Activated naive CD4-positive, alpha-beta T cell treated with anti-CD3 and anti-CD28 coated beads for 36 hours (primary cell): ENCODE results near the gene SOHLH1. TPM values are rescaled to one million over a fixed set of nuclear protein-coding genes. Genes with fewer than 3 reads are reported as not detected.

Experiments used
- CTCF ChIA-PET: fragments of 350-600 bp; sonication (Branson Sonifier 250); formaldehyde crosslinking; loops from one replicate; lab custom pipeline; 2021; ENCODE audit warnings: antibody characterized with exemption; lab: Charles Lee
- DNase-seq: peaks from one replicate; pipeline ENCODE4 v3.0.0-alpha.2; 2020
- H3K27ac Mint-ChIP-seq: one replicate; pipeline ENCODE4 v1.8.0; 2021; ENCODE audit warnings: mild to moderate bottlenecking, mixed read lengths
- H3K27me3 Mint-ChIP-seq: one replicate; pipeline ENCODE4 v1.8.0; 2021; ENCODE audit warnings: low read depth, mixed read lengths
- H3K36me3 Mint-ChIP-seq: one replicate; pipeline ENCODE4 v1.8.0; 2021; ENCODE audit warnings: low read depth, mixed read lengths
- H3K4me1 Mint-ChIP-seq: one replicate; pipeline ENCODE4 v1.8.0; 2021; ENCODE audit warnings: low read depth, mixed read lengths
- H3K4me3 Mint-ChIP-seq: one replicate; pipeline ENCODE4 v1.8.0; 2021; ENCODE audit warnings: mild to moderate bottlenecking, moderate library complexity, mixed read lengths
- H3K9me3 Mint-ChIP-seq: one replicate; pipeline ENCODE4 v1.8.0; 2021; ENCODE audit warnings: mixed read lengths
- intact Hi-C: fragments of 100-400 bp; cut with micrococcal nuclease; formaldehyde crosslinking; loops from one replicate; pipeline ENCODE4 v1.15.1; 2023
- total RNA-seq, 2 experiments: library from RNA; stranded (reverse); gene quantifications; one replicate each; pipeline ENCODE4 v1.2.3, GENCODE V29; 2021

SOHLH1 gene
- total RNA-seq, 2 experiments from 2014 or later, result not detected

DNA sequence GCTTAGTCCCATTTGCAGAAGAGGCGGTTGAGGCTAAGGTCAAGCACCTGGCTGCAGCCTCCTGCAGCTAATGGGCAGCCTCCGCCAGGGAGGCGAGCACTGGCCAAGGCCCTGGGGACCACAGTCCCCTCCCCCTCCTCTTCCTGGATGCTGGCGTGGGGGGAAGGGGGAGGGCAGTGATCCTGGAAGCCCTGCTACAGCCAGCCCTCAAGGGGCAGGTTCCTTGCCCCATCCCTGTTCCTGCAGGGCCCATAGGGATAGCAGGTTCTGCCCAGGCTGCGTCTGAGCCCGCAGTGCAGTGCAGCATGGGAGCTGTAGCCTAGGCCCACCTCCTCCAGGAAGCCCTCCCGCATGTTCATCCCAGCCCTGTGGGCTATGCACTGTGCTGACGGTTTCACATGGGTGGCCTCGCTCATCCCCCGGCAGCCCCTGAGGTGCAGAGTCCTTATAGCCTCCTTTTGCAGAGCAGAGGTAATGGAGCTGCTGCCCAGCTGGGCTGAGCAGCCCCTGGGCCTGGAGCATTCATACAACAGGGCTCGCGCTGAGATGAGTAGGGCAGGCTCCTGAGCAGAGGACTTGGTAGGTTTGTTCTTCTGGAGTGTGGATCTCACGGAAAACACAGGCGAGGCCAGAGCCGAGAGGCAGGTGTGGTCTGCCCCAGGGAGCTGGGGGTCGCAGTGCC lies 38.7 kb upstream of the SOHLH1 start:
- no peak for DNase-seq
- Mint-ChIP-seq H3K4me1 (no peaks in the 10 kb centered on the region), H3K27me3 (peaks cover 13% of the 10 kb centered on the region), H3K36me3 (no peaks in the 10 kb centered on the region), H3K27ac (no peak overlapping the region), H3K9me3 (no peaks in the 10 kb centered on the region), H3K4me3 (no peak overlapping the region)
- intact Hi-C loops, result no loop called here
- CTCF ChIA-PET, result no interaction called here

- CTCF ChIA-PET, result no interaction called here
- H3K4me1 Mint-ChIP-seq, result no peaks in the 10 kb centered on the region
- peaks cover 5% of the 10 kb centered on the region for H3K9me3 Mint-ChIP-seq
- no peaks in the 10 kb centered on the region for H3K36me3 Mint-ChIP-seq
- peaks cover 15% of the 10 kb centered on the region for H3K27me3 Mint-ChIP-seq
- no peak overlapping the region for H3K4me3 Mint-ChIP-seq
- H3K27ac Mint-ChIP-seq, result no peak overlapping the region
- intact Hi-C loops, result no loop called here
- DNase-seq, result no peak
Observed at GRCh38 chr9:135736979-135737839, 37.9 kb upstream of the SOHLH1 start.

DNA sequence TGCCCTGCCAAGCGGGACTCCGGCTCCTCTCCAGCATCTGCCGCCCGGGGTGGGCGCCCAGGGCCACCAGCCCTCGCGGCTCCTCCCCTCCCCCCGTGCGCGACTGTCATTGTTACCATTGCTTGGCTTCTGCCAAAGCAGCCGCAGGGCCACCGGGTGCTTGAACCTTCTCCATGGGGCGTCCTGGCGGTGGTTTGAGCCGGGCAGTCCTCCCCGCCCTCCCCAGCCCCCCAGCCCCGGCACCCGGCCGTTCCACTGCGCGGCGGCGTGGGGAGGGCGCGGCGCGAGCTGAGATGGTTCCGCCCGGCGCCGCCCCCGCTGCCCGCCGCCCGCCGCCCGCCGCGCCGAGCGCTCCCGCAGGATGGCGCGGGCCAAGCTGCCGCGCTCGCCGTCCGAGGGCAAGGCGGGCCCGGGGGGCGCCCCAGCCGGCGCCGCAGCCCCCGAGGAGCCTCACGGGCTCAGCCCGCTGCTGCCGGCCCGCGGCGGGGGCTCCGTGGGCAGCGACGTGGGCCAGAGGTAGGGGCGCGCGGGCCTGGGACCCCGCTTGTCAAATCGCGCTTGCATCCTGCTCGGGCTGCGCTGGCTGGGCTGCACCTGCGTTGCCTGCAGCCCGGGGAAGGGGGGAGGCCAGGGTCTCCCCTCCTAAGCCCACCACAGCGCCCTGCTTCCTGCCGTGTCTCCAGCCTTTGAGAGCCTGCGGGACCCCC lies 37.1 kb upstream of the SOHLH1 start:
- Mint-ChIP-seq H3K27me3 (peaks cover 15% of the 10 kb centered on the region), H3K4me1 (no peaks in the 10 kb centered on the region), H3K27ac (no peak overlapping the region), H3K4me3 (no peak overlapping the region), H3K36me3 (no peaks in the 10 kb centered on the region), H3K9me3 (peaks cover 9% of the 10 kb centered on the region)
- intact Hi-C loops, result no loop called here
- no peak for DNase-seq
- CTCF ChIA-PET, result no interaction called here

- H3K9me3 Mint-ChIP-seq, result peaks cover 16% of the 10 kb centered on the region
- no peaks in the 10 kb centered on the region for H3K36me3 Mint-ChIP-seq
- intact Hi-C loops, result no loop called here
- peaks cover 14% of the 10 kb centered on the region for H3K27me3 Mint-ChIP-seq
- no peaks in the 10 kb centered on the region for H3K4me1 Mint-ChIP-seq
- DNase-seq, result no peak
- H3K4me3 Mint-ChIP-seq, result no peak overlapping the region
- CTCF ChIA-PET, result no interaction called here
- H3K27ac Mint-ChIP-seq, result no peak overlapping the region
Observed at GRCh38 chr9:135734616-135735144, 35.4 kb upstream of the SOHLH1 start.

DNA sequence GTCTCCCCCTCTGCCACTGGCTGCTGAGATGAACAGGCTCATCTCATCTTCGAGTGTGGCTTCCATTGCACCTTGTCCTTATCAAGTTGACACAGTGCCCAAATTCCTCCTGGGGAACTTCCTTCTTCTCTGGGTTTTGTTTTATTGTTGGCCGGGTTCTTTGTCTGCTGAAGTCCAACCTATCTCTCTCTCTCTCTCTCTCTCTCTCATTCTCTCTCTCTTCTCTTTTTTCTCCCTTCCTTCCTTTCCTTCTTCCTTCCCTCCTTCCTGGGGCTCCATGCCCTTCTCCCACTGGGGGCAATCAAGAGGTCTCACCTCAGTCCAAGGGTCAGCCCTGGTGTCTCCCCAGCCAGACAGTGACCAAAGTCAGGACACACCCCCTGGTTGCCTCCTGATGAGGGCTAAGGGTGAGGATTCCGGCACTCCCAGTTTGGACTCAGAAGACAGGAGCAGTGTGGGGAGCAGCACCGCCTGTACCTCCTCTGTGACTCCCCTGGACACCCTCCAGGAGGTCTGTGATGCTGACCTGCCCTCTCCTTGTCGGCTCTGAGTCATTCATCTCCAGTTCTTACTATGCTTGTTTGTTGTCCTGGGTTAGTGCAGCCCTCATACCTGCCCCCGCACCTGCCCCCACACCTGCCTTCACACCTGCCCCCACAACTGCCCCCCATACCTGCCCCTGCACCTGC lies 33.4 kb upstream of the SOHLH1 start:
- H3K4me3 Mint-ChIP-seq, result no peak overlapping the region
- no peak overlapping the region for H3K27ac Mint-ChIP-seq
- peaks cover 16% of the 10 kb centered on the region for H3K27me3 Mint-ChIP-seq
- intact Hi-C loops, result no loop called here
- CTCF ChIA-PET, result no interaction called here
- no peak for DNase-seq
- H3K36me3 Mint-ChIP-seq, result no peaks in the 10 kb centered on the region
- H3K9me3 Mint-ChIP-seq, result peaks cover 16% of the 10 kb centered on the region
- H3K4me1 Mint-ChIP-seq, result no peaks in the 10 kb centered on the region

DNA sequence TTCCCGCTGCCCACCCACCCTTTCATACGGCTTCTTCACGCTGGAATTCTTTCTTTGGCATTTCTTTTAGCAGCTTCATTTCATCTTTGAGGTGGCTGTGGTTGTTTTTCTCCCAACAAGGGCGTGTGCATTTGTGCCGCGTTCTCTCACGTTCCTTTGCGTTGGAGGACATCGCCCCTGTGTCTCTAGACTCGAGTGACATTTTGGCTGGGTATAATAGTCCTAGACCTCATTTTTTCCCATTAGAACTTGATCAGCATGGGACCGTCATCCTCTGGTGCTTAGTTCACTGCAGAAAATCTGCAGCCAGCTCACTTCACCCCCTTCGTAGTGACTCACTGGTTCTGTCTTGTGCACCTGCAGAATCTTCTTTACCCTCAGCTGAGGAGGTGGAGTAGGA lies 32.2 kb upstream of the SOHLH1 start:
- Mint-ChIP-seq H3K4me3 (no peak overlapping the region), H3K4me1 (no peaks in the 10 kb centered on the region), H3K27ac (no peak overlapping the region), H3K9me3 (peaks cover 16% of the 10 kb centered on the region), H3K27me3 (peaks cover 12% of the 10 kb centered on the region), H3K36me3 (no peaks in the 10 kb centered on the region)
- intact Hi-C loops, result no loop called here
- DNase-seq, result no peak
- CTCF ChIA-PET, result no interaction called here

DNA sequence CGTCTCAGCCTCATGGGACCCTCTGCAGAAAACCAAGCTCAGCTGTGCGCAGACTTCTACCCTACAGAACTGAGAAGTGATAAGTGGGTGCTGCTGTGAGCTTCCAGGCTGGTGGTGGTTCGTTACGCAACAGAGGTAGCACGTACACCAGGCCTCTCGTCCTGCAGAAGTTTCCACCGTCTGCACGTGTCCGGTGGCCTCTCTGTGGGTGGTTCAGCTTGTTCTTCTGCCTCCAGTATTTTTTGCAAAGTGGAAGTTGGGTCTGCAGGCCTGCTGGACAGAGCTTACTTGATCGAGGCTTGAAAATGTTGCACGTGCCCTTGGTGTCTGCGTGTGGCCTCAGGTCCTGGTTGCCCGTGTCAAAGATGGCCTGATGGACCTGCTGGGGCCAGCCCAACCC lies 30.2 kb upstream of the SOHLH1 start:
- Mint-ChIP-seq H3K4me1 (no peaks in the 10 kb centered on the region), H3K36me3 (no peaks in the 10 kb centered on the region), H3K4me3 (no peak overlapping the region), H3K27ac (no peak overlapping the region), H3K27me3 (peaks cover 15% of the 10 kb centered on the region), H3K9me3 (peaks cover 16% of the 10 kb centered on the region)
- DNase-seq, result no peak
- intact Hi-C loops, result no loop called here
- CTCF ChIA-PET, result no interaction called here

DNA sequence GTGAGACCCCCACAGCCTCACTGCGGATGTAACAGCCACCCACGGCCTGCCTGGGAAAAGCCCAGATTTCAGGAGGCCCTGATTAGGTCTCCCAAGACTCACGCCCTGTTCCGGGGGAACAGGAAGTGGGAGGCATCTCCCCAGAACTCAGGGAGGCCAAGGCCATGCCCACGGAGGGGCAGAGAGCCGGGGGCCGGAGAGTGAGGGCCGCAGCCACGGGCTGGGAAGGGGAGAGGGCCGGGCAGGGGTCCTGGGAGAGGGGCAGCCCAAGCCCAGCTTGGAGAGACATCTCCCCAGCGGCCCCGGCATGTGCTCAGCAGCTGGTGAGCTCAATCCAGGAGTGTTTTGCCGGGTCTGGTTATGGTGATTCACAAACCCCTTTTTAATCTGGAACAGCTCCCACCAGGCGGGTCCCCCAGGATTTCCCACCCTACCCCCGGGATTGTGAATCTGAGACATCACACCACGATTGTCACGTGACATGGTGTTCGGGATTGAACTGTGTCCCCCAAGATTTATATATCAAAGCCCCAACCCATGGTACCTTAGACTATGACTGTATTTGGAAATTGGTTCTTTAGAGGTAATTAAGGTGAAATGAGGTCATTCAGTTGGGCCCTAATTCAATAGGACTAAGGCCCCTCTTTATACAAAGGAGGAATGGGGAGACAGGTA lies 29.3 kb upstream of the SOHLH1 start:
- intact Hi-C loops, result no loop called here
- DNase-seq, result no peak
- Mint-ChIP-seq H3K4me1 (no peaks in the 10 kb centered on the region), H3K27me3 (peaks cover 12% of the 10 kb centered on the region), H3K9me3 (peaks cover 16% of the 10 kb centered on the region), H3K36me3 (no peaks in the 10 kb centered on the region), H3K27ac (no peak overlapping the region), H3K4me3 (no peak overlapping the region)
- CTCF ChIA-PET, result no interaction called here

- CTCF ChIA-PET, result no interaction called here
- H3K4me3 Mint-ChIP-seq, result no peak overlapping the region
- no peak for DNase-seq
- H3K4me1 Mint-ChIP-seq, result no peaks in the 10 kb centered on the region
- H3K27me3 Mint-ChIP-seq, result peaks cover 11% of the 10 kb centered on the region
- no peak overlapping the region for H3K27ac Mint-ChIP-seq
- H3K36me3 Mint-ChIP-seq, result no peaks in the 10 kb centered on the region
- intact Hi-C loops, result no loop called here
- peaks cover 12% of the 10 kb centered on the region for H3K9me3 Mint-ChIP-seq
Observed at GRCh38 chr9:135727257-135727875, 28.1 kb upstream of the SOHLH1 start.

DNA sequence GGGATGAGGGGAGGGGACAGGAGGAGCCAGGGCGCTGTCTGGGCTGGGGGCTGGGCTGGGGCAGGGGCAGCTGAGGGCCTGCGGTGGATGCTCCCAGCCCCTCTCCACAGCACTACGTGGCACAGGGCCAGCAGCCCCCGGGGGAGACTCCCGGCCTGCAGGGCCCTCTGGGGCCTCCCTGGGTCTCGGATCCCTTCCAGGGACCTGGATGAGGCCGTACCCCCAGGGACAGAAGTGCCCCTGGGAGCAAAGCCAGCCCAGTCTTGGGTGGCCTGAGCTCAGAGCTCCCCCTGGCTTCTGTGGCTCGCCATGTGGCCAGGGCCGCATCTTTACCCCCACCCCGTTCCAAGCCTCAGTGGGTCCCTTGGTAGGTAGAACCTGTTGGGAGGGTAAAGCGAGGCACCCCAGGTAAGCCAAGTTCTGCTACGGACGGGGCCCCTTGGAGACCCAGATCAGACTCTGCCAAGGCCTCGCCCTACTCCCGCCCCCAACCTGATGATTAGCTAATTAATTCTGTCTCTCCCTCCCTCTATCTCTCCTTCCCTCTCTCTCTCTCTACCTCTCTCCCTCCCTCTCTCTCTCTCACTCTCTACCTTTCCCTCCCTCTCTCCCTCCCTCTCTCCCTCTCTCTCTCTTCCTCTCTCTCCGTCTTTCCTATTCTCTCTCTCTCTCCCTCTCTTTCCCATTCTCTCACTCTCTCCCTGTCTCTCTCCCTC lies 27.0 kb upstream of the SOHLH1 start:
- intact Hi-C loops, result no loop called here
- DNase-seq, result no peak
- peaks cover 6% of the 10 kb centered on the region for H3K9me3 Mint-ChIP-seq
- H3K4me3 Mint-ChIP-seq, result no peak overlapping the region
- no peaks in the 10 kb centered on the region for H3K4me1 Mint-ChIP-seq
- peaks cover 10% of the 10 kb centered on the region for H3K27me3 Mint-ChIP-seq
- no peak overlapping the region for H3K27ac Mint-ChIP-seq
- CTCF ChIA-PET, result no interaction called here
- no peaks in the 10 kb centered on the region for H3K36me3 Mint-ChIP-seq

- intact Hi-C loops, result no loop called here
- Mint-ChIP-seq H3K36me3 (no peaks in the 10 kb centered on the region), H3K27me3 (peaks cover 9% of the 10 kb centered on the region), H3K4me1 (no peaks in the 10 kb centered on the region), H3K27ac (no peak overlapping the region), H3K4me3 (no peak overlapping the region), H3K9me3 (no peaks in the 10 kb centered on the region)
- CTCF ChIA-PET, result no interaction called here
- no peak for DNase-seq
Observed at GRCh38 chr9:135724186-135724787, 25.0 kb upstream of the SOHLH1 start.
